A549 (cell line): ENCODE data around the gene LRFN2.

ENCODE experiments used
- E2F6 ChIP-seq: IDR thresholded peaks from 2 replicates; pipeline ENCODE4 v1.6.1; 2012; ENCODE audit warnings: low read depth, borderline replicate concordance
- ZFP36 ChIP-seq: fragments of 450-650 bp; IDR thresholded peaks from 2 replicates; pipeline ENCODE4 v1.6.1; 2014; ENCODE audit warnings: borderline replicate concordance; ENCODE audit not compliant: partially characterized antibody

- TF ChIP-seq ZFP36 (no peak), E2F6 (no peak)
Observed at GRCh38 chr6:40598516-40598915, 11.4 kb upstream of the LRFN2 start.
